NOMO-1 treated with dmso at 0.1 percent for 144 hours (cell line): ENCODE measurements around the gene LIG1.
A peak's percentile ranks its signal among the peaks of the same experiment; 100 is the strongest.

ENCODE experiments used
- DNase-seq: peaks from one replicate; lab custom pipeline; 2025; ENCODE audit not compliant: unreplicated experiment; lab: John Stamatoyannopoulos, UW

The LIG1 gene

DNA sequence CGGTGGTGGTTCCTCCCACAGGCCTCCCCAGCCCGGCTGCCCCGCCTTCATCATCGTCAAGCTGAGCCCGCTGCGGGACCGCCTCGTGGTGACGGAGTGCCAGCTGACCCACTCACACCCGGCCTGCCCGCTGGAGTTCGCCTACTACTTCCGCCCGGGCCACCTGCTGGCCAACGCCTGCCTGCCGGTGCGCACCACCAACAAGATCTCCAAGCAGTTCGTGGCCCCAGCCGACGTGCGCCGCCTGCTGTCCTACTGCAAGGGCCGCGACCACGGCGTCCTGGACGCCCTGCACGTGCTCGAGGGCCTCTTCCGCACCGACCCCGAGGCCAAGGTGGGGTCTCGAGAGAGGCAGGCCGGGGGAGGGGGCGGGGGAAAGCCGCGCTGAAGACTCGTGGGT is 12.3 kb upstream of the LIG1 start:
- DNase-seq = no peak

- no peak for DNase-seq
Observed at GRCh38 chr19:48181505-48181904, 11.4 kb upstream of the LIG1 start.

DNA sequence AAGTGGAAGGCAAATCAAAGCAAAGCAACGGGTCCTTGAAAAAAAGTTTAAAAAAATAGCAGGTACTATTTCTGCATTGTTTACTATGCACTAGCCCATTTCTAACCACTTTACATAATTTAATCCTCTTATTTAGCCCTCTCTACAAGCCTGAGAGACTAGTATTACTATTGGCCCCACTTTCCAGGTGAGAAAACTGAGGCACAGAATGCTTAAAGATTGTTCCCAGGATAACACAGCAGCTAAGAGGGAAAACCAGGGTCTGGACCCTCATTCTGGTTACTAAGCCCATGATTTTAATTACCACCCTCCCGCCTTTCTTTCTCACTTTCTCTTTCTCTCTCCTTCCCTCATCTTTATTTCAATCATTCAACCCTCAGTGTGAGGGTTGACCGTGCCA is 6.1 kb upstream of the LIG1 start:
- no peak for DNase-seq

- no peak for DNase-seq
Observed at GRCh38 chr19:48175578-48175977, 5.4 kb upstream of the LIG1 start.

DNA sequence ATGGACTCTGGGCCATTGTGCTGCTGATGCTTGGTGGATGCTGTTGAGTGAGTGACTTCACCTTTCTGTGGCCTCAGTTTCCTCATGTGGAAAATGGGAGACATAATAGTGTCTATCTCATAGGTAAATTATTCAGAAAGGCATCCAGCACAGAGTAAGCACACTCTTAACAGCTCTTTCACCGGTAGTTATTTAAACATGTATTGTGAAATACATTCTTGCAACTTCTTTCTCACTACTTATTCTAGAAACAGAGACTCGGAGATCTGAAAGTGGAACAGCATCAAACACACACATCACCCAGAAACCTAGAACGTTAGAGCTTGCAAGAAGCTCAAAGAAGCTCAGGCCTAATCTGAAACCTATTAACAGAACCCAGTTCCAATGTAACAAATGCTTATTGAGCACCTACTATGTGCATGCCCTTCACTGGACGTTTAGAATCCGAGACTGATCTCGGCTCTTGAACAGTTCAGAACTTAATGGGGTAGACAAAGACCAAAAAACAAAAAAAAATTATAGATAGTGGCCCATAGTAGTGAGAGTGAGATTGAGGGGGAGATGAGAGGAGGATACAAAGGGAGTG is 4.4 kb upstream of the LIG1 start:
- no peak for DNase-seq

DNA sequence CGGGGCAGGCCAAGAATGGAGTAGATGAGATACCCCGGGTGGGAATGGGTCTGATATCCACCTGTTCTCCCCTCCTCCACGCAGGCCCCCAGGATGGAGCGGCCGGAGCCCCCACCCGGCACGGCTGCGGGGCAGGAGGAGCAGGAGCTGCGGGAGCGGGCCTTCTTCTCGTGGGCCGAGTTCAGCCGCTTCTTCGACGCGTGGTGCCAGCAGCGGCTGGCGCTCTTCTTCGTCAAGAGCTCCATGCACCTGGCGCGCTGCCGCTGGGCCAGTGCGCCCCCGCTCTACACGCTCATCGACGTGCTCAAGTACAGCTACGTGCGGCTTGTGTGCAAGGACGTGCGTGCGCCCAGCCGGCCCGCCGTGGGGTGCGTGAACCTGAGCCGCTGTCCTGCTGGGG is 1.6 kb upstream of the LIG1 start:
- no peak for DNase-seq

DNA sequence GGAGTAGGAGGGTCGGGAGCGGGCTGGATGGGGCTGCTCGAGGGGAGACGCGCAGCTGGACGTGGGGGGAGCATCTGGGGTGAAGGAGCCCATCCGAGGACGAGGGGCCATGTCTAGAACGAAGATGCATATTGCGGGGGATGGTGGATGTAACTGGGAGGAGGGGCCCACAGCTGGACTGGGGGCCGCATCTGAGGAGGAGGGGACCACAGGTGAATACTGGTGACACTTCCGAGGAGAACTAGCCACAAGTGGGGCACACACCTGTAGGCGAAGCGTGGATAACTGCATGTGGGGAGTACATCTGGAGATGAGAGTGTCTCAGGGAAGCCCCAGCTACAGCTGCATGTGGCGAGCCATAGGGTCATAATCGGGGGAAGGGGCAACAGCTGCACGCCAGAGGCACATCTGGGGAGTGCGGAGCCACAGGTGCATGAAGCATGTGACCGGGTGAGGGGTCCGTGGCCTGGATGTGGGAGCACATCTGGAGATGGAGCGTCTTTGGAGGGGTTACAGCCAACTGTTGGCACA is 738 bp upstream of the LIG1 start:
- DNase-seq = no peak

DNA sequence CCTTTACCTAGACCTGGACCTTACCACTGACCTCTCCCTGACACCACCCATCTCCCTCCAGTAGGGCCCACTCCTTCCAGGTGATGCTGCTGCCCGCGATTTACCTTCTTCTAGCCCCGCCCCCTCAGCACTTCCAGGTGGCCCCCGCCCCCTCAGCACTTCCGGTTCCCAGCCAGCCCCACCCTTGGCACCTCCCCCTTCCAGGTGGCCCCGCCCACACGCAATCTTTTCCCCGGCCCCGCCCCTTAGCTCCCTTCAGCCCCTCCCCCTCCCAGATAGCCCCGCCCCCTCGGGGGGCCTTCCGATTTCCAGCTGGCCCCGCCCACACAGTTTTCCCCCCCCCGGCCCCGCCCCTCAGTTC is 586 bp downstream of the LIG1 start:
- DNase-seq = peak; percentile 40

DNA sequence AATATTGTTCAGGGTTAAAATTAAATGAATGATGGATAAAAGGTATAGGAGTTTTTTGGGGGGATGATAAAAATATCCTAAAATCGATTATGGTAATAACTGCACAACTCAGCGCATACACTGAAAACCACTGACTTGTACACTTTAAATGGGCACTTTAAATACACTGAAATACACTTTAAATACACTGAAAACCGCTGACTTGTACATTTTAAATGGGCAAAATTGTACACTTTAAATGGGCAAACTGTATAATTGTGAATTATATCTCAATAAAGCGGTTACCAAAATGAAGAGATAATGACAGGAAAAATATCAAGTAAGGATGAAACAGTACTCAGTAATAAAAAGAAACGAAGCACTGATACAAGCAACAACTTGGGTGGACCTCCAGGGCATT is 1.5 kb downstream of the LIG1 start:
- no peak for DNase-seq

GRCh38 chr19:48158210-48158790 is 11.8 kb downstream of the LIG1 start:
- no peak for DNase-seq

DNA sequence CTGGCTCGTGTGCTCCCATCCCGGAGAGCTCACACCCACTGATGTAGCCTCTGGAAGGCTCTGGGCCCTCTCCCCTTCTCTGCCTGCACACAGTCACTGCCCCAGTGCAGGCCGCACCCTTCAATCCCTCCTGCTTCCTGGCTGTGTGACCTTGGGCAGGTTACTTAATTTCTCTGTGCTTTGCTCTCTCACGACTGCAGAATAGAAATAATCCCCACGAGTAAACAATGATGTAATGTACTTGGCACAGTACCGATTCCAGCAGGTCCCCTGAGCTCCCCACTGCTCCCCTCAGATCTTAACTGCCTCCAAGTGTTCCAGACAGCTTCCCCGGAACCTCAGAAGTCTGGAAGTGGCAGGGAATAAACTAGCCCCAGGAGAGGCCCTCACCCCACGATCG is 16.1 kb downstream of the LIG1 start:
- DNase-seq = no peak

GRCh38 chr19:48152551-48152950 is 17.6 kb downstream of the LIG1 start:
- DNase-seq = no peak

DNA sequence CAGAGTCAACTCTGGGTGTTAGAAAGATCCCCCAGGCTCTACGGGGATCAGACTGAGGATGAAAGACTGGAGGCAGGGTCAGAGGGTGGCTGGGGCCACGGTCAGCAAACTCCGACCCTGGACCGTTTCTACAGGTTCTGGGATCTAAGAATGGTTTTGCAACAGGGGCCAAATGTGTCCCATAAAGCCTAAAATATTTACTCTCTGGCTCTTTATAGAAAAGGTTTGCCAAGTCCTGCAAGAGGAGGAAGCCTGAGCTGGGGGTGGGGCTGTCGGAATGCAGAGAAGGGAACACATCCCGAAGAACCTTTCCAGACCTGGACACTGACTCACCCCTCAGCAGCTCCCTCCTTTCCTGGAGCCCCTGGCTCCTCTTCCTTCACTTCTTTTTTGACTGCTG is 20.7 kb downstream of the LIG1 start:
- DNase-seq = no peak

DNA sequence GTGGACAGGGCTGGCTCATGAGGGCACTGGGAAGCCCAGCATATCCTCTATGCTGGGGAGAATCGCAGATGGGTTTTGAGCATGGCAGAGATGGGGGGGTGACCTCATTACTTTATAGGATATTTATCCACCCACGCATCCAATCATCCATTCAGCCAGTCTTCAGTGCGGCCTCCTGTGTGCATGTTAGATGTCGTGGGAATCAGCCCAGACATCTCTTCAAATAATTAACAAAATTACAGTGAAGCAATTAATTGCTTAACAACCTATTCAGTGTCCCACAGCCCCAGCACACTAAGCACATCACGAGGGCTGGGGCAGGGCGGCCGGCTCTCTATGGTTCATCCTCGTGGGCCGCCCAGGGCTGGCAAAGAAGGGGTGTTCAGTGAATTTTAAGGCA is 21.6 kb downstream of the LIG1 start:
- DNase-seq = no peak

GRCh38 chr19:48147597-48148175 is 22.5 kb downstream of the LIG1 start:
- DNase-seq = no peak

DNA sequence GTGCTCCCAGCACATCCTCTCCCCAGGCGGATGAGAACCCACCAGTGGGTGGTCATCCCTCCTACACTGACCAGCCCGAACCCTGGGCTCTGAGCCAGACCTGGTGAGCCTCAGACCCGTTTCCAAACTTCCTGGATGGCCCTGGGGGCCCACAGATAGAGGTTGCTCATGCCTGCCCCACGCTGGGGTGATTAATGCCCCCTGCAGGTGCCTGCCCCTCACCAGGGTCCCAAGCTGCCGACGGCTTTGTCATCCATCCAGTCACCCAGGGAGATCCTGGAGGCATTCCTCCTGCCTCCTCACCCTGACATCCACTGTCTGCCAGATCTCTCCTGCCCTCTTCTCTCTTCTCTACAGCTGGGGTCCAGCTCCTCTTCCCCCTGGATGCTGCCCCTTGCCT is 31.1 kb downstream of the LIG1 start:
- no peak for DNase-seq

DNA sequence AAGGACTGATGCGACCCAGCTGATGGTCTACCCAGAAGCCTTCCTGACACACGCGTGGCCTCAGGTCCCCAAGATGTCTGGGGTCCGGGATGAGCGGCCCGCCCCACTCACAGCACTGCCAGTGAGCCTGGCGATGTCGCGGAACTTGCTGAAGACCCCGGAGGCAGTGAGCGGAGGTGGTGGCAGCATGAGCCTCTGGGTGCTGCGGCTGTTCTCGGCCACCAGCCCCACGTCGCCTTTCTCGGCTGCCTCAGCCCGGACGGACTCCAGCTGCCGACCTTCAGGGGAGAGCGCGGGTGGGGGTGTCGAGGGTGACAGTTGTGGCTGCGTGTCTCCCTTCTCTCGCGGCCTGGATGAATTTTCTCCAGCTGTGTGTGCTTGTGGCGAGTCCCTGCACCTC is 32.7 kb downstream of the LIG1 start:
- DNase-seq = no peak

DNA sequence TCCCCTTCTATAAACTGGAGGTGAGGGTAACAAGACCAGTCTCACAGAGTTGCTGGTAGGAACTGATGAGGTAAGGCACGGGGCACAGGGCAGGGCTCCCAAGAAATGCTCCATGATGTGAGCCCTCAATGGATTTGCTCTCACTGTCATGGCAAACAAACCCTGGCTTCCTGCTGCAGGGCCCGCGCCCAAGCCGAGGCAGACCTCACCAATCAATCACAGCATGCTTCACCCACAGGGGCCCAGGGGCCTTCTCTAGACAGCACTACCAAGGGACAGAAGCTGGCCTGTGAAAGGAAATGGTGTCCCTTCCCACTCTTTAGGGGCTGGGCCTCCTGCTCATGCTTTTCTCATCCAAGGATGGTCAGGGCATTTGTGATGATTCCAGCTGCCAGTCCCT is 33.6 kb downstream of the LIG1 start:
- no peak for DNase-seq

- no peak for DNase-seq
Observed at GRCh38 chr19:48135411-48135810, 34.7 kb downstream of the LIG1 start.

DNA sequence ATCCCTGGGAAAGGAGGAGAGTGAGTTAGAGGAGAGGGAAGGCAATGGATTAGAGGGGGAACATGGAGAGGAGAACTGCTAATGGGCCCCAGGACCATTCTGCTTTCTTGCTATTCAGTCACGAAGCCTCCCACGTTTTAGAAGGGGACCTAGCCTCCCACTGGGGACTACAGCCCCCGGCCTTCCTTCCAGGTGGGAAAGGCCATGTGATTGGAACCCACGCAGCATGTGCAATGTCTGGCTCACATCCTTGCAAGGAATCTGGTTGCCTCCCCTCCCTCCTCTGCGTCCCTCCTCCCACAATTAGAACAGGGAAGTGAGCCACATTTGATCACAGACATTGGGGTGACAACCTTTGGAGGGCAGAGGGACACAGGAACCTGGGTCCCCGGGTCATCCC is 37.0 kb downstream of the LIG1 start:
- no peak for DNase-seq

DNA sequence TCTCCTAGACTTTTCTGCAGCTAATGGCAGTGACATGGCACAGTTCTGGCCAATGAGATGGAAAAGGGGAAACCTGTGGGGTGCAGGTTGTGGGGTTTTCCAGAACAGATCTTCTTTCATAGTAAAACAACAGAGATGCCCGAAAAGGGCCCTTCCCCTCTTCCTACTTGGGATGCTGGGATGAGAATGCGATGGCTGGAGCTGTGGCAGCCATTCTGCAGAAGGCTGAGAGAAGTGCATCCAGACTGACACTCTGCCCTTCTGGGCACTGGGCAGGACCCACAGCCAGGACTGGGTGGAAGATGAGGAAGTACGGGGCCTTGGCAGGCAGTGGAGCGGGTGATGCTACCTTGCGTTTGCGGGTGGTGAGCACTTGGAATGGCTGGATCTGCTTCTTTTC is 42.6 kb downstream of the LIG1 start:
- DNase-seq = no peak

GRCh38 chr19:48123907-48124651 is 46.1 kb downstream of the LIG1 start:
- DNase-seq = no peak
